Measurements from ENCODE around the gene OGN.

OGN gene

DNA sequence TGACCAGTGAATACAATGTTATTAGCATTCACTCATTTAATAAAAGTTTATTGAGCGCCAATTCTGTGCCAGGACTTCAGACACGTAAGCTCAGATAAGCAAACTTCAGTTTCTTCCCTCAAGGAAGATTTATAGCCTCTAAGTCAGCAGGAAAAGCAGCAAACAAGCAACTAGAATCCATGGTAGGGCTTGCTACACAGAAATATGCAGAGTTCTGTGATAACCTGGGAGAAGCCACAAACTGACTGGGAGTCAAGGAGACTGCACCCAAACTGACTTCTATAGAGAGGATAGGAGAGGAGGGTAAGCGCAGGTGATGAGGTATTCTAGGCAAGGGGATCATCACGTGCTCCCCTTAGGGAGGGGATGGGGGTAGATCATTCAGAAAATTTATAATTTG is 1.4 kb upstream of the OGN start:
- no peak for DNase-seq (ENCODE audit: low read depth in 3 of 3)

DNA sequence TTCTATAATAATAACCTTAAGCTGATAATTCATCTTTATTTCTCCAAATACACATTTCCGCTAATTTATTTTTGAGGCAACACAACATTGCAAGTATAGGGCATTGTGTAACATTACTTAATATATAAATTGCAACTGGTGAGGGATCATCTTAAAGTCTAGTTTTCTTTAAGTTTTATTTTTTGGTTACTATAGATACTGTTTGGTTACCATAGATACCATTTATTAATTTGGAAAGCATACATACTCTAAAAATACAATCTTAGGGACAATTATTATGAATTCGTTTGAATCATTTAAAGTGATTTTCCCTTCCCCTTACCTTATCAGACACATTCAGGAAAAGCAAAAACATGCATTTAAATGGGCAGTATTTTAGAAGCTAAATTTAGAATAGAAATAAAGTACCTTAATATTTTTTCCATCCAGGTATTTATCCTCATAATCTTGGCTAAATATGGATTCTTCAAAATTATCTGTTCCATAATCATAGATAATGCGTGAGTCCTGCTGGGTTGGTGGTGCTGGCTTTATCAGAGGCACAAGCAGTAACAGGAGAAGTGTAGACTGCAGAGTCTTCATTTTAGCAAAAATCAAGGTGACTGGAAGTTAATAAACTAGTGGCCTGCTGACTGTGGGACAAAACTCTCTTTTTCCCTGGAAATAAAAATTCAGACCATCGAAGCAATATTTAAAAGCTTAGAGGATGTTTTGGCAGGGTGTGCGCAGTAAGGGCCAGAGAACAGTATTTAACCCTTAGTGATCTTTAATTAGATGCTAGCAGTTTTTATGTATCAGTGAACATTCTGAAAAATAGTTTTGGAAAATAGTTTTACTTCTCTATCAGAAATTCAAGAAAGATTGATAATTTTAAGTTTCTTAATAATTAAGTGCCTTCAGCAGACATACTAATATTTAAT is 1.3 kb downstream of the OGN start:
- no peak for DNase-seq (ENCODE audit: low read depth in 3 of 3)

DNA sequence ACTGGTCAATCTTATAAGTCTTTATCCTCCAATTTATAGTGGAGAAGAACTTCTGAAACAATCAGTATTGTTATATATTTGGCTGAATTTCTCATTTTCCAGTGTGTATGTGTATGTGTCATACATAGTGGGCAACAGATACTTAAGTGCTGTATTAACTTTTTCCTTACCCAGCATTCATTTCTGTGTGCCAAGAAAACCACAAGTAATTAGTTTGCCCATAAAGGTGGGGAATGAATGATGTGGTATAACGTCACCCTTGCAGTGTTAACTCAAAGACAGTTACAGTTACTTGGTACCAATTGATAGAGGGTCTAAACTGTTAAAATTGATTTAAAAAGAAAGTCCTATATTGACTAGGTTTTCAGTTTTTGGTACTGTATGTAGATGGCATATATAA is 2.0 kb downstream of the OGN start:
- no peak for DNase-seq (ENCODE audit: low read depth in 3 of 3)

DNA sequence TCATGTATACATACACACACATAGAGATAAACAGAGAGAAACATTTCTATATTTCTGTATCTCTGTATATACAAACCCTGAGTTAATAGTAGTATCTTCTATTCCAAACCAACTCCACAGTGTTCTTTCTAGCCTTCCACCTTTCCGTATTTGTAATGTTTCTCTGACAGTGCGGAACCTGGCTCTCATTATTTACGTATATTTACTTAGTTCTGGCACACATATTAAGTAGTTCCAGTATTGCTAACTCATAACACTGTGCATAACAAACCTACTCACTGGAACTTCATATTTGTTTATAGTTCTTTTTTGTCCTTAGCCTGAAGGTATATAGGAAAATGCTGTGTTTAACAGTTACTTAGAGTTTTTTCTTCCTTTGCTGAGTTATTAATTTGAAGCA is 6.5 kb downstream of the OGN start:
- DNase-seq (ENCODE audit: low read depth in 3 of 3) = no peak

DNA sequence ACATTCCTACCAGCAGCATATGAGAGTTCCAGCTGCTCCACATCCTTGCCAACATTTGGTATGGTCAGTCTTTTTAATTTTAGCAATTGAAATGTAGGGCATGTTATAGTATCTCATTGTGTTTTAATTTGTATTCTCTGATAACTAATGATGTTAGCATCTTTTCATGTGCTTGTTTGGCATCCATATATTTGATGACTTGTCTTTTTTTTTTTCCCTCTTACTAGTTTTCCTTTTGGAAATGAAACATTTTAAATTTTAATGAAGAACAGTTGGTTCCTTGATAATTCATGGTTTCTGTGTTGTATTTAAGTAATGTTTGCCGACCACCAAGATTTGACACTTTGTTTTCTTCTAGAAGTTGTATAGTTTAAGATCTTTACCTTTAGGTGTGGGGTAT is 8.8 kb downstream of the OGN start:
- DNase-seq (ENCODE audit: low read depth in 3 of 3) = no peak

DNA sequence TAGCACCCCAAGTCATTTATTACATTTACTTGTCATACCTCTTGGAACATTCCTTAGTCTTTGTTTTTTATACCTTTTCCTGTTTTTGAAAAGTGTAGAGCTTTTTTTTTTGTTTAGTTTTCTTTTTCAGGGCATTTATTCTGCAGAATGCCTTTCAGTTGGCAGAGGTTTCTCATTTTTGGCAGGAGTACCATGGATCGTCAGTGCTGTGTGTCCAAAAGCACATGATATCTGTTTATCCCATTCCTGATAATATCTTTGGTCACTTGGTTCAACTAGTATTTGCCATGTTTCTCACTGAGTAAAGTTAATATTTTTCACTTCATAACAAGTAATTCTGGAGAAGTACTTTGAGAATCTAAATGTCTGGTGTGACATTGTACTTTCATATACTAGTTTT is 10.7 kb downstream of the OGN start:
- no peak for DNase-seq (ENCODE audit: low read depth in 3 of 3)

DNA sequence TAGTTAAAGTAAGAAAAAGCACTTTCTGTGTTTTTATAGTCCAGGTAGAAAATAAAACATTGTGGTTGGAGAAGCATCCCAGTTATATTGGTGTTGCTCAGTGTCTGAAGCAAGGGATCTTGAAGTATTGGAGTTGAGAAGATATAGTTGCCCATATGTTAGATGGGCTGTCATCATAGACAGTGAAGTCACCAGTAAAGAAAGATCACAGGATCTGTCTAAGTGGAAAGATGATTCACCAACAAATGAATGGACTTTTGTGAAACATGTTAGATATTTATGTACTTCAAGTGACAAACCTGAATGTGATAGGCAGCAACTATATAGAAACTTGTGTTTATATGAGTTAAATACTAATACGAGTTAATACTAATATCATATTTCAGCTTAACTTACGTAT is 11.7 kb downstream of the OGN start:
- no peak for DNase-seq (ENCODE audit: low read depth in 3 of 3)

DNA sequence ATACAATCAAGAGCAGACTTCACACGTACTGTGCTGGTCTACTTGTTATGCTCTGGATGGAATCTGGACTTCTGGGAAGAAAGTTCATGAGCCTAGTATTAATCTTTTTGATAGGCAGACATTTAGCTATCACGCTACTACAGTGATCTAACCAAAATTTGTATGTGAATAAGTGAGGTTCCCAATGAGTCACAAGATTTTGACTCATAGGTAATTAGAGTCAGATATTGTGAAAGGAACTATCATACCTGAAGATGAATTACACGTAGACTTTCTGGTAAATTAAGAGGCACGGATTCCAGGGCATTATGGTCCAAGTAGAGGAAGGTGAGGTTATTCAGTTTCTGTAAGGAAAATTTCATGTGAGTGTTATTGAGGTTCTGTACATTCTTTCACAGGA is 18.4 kb downstream of the OGN start:
- no peak for DNase-seq (ENCODE audit: low read depth in 3 of 3)

DNA sequence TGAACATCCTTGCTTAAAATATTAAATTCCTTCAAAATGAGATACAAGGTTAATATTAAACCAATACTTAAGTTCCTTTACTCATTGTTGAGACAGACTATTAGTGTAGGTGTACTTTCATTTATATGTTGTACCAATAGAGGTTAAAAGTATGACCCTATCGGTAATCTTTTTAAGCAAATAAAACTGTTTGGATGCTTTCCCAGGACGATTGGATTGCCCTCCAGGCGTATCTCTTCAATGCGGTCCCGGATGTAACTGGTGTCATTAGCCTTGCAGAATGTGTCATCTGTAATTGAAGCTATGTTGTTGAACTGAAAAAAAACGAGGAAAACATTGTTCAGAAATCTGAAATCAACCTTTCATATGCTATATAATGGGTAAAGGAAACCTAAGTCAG is 18.9 kb downstream of the OGN start:
- DNase-seq (ENCODE audit: low read depth in 3 of 3) = no peak

DNA sequence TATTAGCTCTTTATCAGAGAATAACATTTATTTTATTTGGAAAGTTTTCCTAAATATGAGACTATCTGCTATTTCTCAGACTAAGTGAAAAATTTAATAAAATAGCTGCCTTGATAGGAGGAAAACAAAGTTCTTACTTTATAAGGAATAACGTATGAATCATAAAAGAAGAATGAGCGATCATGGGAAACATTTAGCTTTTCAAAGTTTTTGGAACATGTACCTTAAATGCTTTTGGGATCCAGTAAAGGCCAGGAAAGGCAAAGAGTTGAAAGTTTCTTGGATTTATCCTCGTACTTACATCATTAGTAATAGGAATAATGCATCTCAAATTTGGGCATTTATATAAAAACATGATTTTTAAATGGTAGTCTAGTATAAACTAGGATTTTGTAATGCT is 19.4 kb downstream of the OGN start:
- no peak for DNase-seq (ENCODE audit: low read depth in 3 of 3)

DNA sequence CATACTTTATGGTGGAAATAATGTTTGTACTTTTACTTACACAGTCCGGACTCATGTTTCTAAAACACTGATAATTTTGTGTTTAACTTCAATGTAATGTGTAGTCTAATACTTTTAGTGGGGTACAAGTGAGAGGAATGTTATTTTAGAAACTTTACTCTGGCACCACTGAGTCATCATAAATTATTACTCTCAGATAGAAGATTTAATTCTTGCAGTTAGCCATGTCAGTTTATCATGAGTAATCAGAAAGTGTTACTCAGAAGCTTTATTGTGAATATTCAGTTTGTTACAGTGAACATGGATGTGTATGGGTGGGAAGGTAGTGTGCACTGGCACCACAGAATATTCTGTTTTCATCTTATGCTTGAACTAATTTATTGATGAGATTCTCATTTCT is 20.0 kb downstream of the OGN start:
- no peak for DNase-seq (ENCODE audit: low read depth in 3 of 3)

DNA sequence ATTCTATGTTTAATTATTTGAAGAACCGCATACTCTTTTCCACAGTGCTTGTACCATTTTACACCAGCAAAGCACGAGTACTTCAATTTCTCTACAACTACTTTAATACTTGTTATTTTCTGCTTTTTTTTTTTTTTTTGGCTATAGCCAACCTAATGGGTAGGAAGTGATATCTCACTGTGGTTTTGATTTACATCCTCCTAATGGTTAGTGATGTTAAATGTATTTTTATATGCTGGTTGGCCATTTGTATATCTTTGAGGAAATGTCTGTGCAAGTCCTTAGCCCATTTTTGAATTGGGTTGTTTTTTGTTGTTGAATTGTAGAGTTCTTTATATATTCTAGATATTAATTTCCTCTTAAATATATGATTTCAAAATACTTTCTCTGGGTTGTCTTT is 22.6 kb downstream of the OGN start:
- DNase-seq (ENCODE audit: low read depth in 3 of 3) = no peak

DNA sequence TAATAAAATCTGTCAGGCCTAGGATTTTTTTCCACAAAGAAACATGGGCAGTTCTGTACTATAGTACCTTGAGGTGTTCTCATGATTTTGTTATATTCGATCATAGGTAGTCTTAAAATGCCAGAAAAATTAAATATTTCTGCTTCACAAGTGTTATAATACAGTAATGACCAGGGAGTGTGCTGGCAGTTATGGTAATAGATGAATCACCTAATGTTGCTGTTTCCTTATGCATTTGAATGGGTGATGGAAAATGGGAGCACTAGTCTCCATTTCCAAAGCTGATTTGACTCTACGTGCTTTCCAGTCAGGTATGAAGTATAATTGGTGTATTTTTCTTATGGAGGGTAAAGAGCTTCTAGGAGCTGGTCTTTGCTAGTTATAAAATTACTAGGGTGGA is 23.8 kb downstream of the OGN start:
- DNase-seq (ENCODE audit: low read depth in 3 of 3) = no peak

DNA sequence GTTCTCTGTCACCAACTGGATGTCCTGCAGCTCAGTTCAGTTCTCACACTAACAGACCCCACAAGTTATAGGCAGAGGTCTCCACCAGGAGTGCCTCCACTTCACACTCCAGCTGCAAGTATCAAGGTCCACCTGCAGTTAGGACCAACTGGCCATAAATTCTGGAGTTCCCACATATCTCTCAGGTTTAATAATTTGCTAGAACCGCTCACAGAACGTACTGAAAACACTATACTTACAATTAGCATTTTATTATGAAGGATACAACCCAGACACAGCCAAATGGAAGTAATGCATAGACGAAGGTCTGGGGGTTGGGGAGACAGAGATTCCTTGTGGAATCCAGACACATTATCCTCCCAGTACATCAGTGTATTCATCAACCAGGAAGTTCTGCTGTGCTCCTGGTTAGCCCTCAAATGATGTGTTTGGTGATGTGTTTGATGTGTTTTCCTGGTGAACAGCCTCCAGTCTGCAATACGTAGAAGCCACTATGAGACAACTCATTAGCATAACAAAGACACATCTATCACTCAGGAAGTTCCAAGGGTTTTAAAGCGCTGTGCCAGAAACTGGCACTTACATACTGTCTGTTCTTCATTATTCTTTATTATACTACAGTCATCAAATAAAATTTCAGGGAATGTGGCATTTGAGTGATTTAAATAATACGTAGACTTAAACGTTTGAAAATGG is 25.4 kb downstream of the OGN start:
- no peak for DNase-seq (ENCODE audit: low read depth in 3 of 3)

DNA sequence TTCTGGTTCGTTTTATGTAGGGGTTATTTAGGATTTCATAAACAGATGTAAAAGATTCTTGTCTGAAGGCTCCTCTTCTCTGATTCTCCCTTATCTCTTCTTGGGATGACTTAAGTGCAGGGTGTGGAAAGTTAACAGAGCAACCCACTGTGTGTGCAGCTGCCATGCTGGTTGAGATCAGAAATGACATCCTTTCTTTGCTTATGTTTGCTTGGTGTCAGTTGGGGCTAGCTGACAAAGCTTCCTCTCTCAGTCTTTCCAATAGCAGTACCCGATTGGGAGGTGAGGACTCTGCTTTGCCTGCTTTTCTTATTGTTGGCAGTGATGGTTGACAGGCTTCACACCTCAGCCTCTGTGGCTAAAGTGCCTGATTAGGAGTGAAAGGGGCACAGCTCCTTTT is 26.5 kb downstream of the OGN start:
- no peak for DNase-seq (ENCODE audit: low read depth in 3 of 3)

DNA sequence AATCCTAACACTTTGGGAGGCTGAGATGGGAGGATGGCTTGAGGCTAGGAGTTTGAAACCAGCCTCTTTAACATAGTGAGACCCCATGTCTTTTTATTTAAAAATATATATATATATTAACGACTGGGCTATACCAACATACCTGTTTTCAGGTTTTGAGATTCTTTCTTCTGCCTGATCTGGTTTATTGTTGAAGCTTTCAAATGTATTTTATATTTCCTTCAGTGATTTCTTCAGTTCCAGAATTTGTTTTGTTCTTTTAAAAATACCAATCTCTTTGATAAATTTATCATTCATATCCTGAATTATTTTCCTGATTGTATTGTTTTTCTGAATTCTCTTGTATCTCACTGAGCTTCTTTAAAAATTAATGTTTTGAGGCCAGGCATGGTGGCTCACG is 31.2 kb downstream of the OGN start:
- no peak for DNase-seq (ENCODE audit: low read depth in 3 of 3)

DNA sequence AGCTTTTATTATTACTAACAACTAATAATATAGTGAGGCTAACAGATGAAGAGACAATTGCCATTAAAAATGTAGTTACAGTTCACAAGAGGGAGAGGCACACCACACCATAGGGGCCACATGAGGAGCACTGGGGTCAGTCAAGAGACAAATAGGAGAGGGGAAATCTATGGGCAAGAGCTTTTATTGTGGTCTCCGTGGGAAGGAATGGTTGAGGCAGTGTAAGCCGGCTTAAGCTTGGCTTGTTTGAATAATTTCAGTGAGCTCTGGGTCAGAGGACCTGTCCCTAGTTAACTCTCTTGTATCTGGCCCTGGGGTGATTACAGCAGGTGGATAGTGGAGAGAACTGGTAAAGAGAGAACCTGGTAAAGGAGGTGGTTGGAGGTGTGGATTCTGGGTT is 35.3 kb downstream of the OGN start:
- DNase-seq (ENCODE audit: low read depth in 3 of 3) = no peak

DNA sequence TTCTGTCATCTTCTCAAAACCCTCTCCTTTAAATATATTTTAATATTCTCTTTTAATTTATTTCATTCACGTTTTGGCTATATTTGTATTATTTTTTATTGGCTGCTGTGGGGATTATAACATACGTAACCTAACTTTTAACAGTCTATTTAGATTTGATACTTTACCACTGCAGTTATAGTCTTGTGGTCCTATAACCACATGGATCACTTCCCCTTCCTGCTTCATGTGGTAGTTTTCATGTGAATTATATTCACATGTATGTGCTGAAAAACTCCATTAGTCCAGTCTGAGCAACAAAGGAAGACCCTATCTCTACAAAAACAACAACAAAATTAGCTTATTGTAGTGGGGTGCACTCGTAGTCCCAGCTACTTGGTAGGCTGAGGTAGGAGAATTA is 44.3 kb downstream of the OGN start:
- no peak for DNase-seq (ENCODE audit: low read depth in 3 of 3)

DNA sequence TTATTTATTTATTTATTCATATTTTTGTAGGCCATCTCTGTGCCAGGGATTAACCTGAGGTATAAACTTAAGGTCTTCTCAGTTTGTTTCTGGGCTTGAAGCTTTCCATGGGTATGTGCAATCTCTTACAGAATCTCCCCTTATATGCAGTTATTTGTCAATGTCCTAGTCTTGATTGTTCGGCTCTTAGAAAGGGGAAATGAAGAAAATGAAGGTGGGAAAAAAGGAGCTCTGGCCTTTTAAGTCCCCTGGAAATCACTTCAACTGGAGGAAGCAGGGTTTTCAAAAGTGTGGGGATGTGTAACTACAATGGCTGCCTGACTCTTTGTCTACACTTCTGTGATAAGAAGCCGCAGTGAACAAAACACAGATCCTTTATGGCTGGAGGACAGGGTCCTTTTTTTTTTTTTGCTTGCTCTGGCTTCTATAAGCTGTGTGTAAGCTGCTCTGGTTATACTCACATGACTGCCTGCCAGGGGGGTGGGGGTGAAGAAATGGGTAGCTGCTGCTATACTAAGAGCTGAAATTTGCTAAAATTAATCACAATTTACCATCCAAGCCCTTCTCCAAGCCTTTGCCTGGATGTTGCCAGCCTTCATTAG is 44.9 kb downstream of the OGN start:
- no peak for DNase-seq (ENCODE audit: low read depth in 3 of 3)

DNA sequence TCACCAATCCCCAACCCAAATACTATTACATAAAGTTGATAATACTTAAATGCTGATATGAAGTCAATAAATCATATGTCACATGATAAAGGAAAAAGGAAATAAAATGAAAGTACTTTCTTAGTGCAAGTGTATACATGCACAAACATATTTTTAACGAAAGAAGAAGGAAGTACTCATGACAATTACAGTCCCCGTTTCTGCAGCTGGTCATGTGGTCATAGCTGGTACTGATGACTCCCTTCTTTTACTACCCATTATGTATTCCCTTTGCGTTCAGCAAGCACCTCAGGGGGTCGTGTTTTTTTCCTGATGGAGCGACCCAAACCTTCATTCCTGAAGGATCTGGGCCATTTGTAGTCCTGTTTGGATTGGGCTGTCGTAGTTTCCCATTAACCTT is 51.3 kb downstream of the OGN start:
- DNase-seq (ENCODE audit: low read depth in 3 of 3) = no peak

DNA sequence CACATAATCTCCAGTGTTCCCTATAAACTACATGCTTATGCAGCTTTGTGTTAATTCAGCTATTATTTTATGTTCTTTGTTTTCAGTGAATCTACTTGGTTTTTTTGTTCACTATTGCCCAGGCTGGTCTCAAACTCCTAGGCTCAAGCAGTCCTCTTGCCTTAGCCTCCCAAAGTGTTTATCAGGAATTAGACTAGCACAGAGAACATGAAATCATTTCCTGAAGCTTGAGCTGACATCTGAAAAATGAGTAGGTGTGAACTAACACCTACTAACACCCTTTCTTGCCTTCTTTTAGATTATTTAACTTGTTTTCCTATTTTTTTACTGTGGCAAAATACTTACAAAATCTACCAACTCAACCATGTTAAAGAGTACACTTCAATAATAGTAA is 53.6 kb downstream of the OGN start:
- DNase-seq (ENCODE audit: low read depth in 3 of 3) = no peak

DNA sequence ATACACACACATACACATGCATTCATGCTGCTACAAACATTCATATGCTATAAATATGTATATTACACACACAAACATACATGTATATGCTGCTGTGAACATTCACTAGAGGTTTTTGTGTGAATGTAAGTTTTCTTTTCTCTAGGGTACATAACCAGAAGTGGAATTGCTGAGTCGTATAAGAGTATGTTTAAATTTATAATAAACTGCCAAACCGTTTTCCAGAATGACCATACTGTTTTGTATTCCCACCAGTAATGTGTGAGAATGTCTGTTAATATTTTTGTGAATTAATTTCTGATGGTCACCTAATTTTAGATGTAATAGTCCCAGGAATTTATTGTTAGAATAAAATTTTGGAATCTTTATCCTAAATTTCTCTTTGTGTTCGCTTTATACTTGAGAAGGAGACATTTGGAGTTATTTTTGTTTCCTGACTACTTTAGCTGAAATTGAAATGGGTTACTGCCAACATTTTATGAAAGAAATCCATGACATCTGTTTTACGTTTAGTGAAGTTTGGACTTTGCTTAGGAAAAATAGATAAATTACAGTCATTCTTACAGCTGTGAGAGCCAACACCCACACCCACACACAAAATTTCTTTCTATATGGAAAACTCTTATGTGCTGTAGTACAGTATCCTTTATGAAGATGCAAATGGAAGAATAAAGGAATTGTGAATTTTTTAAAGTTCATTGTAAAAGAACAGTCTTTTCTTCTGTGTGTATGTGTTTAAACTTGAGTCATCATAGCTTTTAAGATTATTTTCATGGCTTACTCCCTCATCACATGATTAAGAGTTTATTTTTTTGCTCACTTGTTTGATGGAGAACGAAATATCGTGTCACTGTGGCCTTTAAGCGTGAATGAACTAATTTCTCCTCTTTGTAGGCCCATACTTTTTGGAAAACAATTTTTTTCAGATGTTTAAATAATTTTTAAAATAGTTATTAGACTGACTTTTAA is 54.3 kb downstream of the OGN start:
- no peak for DNase-seq (ENCODE audit: low read depth in 3 of 3)

Data from stimulated activated CD4-positive, alpha-beta T cell treated with anti-CD3 and anti-CD28 coated beads, TNF-alpha, amount 100 ng/mL, for 4 hours (primary cell).